ENCODE measurements around the gene GMIP.
"Not testable (repeated sequence)": the region's sequence is repeated elsewhere in the genome, so short reads cannot be mapped to it uniquely, and the experiment has no call there.

Gene GMIP

GRCh38 chr19:19633711-19634515 lies 9.5 kb downstream of the GMIP start:
- no peak for DNase-seq

GRCh38 chr19:19632661-19633060 lies 10.8 kb downstream of the GMIP start:
- DNase-seq: no peak

- no peak for DNase-seq
These were observed 12.1 kb downstream of the GMIP start for GRCh38 chr19:19631346-19631745.

DNA sequence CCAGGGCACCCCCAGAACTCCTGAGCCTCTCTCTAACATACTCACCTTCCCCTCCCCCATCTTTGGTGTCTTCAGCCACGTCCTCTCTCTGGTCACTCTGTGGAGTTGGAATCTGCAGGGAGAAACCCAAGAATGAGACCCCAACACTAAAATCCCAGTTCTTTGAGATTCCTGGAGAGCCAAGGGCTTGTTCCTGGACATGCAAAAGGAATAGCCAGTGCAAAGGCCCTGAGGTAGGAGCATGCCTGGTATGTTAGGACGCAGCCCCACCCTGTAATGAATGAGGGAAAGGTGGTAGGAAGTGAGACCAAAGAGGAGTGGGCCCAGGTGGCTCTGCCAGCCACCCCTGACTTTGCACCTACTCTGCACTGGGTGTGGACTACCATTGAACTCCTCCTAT lies 13.0 kb downstream of the GMIP start:
- no peak for DNase-seq

DNA sequence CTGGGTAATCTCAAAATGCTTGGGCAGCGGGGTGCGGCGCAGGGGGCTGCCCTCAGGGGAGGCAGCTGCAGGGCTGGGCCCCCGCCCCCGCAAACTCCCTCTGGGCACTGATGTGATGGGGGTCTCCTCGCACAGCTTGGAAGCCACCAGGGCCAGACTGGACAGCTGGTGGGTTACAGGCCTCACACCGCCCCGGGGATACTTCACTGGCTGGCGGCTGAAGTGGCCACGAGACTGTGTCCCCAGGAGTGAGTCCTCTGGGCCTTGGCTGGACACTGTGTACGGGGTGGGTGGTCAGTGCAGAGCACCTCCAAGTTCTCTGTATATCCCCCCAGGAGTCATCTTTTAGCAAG lies 13.4 kb downstream of the GMIP start:
- DNase-seq: no peak

DNA sequence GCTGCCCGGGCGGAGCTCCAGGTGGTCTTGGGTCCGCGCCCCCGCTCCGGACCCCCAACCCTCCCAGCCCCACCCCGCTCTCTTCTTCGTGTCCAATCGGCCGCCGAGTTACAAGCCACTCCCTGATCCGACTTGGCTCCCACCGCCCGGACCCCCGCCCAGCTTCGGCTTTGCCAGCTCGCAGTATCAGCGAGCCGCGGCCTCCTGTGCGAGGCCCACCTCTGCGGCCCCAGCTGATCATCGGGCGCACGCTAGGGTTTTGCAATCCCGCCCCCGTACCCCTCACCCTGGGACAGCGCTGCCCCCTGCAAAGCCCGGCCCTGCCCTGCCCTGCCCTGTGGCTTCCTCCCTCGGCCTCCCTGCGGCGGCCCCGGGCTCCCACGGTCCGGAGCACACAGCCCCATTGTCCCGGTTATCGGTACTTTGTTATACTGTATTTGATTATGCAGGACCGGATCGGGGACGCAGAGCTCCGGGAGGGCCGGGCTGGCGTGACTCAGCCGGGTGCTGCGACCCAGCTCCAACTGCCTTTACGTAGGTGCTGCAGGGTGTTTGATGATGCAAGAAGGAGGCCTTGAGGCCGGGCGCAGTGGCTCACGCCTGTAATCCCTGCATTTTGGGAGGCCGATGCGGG lies 14.8 kb downstream of the GMIP start:
- peak; percentile 29 for DNase-seq

GRCh38 chr19:19627621-19628500 lies 15.6 kb downstream of the GMIP start, which contains the start of gene LPAR2:
LPAR2 (minus strand) TSS chr19:19628220; CDS start chr19:19627275, 945 bp downstream.
- peak; percentile 24 for DNase-seq

GRCh38 chr19:19626516-19627472 lies 16.7 kb downstream of the GMIP start:
- no peak for DNase-seq

- DNase-seq: no peak
These were observed 19.4 kb downstream of the GMIP start for GRCh38 chr19:19624032-19624570.

DNA sequence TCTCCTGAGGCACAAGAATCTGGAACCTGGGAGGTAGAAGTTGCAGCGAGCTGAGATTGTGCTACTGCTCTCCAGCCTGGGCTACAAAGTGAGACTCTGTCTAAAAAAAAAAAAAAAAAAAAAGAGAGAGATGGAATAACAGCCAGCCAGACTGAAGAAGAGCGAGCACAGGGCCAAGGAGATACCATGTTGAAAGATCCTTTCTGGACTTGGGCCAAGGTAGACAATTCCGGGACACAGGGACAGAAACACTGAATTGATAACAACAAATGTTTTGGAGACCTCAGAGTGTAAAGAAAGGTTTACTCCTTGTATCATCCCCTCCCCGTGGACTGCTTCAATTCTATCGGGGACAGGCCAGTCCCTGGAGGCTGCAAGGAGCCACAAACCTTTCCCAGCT lies 20.1 kb downstream of the GMIP start:
- no peak for DNase-seq

- no peak for DNase-seq
These were observed 23.6 kb downstream of the GMIP start for GRCh38 chr19:19619849-19620210.

GRCh38 chr19:19619181-19619848 lies 24.1 kb downstream of the GMIP start:
- no peak for DNase-seq

DNA sequence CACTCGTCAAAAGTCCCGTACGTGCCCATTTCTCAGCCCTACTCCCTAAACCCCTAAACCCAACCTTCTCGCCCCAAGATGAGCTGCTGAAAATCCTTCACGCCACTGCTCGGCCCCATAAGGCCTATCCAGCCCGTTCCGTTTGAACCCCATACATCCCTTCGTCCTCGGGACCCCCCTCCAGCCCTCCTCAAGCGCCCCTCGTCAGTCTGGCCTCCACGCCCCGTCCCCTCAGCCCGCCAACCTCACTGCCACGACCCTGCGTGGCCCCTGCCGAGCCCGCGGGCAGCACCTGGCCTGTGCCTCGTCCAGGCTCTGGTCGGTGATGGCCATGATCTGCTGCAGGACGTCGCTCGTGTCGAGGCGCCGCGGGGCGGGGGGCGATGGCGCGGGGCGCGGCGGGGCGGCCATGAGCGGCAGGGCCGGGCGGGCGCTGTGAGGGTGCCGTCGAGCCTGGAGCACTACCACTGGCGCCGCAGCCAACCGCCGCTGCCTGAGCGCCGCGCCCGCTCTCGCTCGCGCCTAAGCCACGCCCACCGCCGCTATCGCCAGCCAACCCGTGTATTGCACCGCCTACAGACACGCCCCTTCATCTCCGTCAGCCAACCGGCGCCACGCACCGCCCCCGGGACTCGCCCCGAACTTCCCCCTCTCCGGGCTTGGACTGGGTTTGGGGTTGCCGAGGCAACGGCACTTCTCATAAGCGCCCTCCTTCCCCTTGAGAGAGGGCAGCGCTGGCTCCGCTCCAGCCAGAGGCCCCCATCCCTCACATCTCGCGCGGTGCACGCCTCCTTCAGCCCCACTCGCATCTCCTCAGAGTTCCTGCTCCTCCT lies 25.0 kb downstream of the GMIP start, which contains the start of gene PBX4:
Gene PBX4 (minus strand): TSS at position 469 of the 833 bp plus-strand sequence. CDS start 58 bp downstream, at position 411.
- DNase-seq: peak; percentile 95

DNA sequence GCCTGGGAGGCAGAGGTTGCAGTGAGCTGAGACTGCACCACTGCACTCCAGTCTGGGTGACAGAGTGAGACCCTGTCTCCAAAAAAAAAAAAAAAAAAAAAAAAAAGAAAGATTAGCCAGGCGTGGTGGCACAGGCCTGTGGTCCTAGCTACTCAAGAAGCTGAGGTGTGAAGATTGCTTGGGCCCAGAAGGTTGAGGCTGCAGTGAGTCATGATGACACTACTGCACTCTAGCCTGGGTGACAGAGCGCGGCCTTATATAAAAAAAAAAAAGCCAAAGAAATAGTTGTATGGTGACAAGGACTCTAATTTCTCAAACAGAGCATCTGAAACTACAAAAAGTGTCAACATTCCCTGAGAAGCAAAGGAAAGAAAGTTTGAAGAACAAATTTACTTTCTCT lies 28.4 kb downstream of the GMIP start:
- DNase-seq: no peak

DNA sequence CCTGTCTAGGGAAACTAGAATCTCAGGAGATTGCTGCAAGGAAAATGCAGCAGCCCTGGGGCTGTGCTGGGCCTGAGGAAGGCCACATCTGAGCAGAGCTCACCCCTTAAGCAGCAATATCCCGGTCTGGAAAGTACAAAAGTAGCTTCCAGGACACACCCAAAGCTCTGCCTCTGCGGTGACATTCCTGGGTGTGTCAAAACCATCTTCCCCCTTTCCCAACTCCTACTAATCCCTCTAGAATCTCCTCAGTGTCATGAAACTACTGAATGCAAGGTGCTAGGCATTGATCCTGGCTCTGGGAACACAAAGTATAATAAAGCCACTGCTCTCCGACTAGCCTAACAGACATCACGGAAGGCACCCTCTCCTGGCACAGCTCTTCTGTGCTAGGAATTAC lies 30.0 kb downstream of the GMIP start:
- DNase-seq: no peak

- DNase-seq: no peak
These were observed 32.9 kb downstream of the GMIP start for GRCh38 chr19:19610376-19611202.

GRCh38 chr19:19606686-19607085 lies 36.8 kb downstream of the GMIP start:
- not testable (repeated sequence) for DNase-seq

GRCh38 chr19:19606021-19606420 lies 37.4 kb downstream of the GMIP start:
- DNase-seq: no peak

- no peak for DNase-seq
These were observed 40.6 kb downstream of the GMIP start for GRCh38 chr19:19602713-19603324.
